ENCODE results near the gene FAM234B. TPM values are rescaled to one million over a fixed set of nuclear protein-coding genes. Genes with fewer than 3 reads are reported as not detected.

Gene FAM234B
- total RNA-seq, 2 donors from 2014 or later = 20.8 to 32.0 TPM

DNA sequence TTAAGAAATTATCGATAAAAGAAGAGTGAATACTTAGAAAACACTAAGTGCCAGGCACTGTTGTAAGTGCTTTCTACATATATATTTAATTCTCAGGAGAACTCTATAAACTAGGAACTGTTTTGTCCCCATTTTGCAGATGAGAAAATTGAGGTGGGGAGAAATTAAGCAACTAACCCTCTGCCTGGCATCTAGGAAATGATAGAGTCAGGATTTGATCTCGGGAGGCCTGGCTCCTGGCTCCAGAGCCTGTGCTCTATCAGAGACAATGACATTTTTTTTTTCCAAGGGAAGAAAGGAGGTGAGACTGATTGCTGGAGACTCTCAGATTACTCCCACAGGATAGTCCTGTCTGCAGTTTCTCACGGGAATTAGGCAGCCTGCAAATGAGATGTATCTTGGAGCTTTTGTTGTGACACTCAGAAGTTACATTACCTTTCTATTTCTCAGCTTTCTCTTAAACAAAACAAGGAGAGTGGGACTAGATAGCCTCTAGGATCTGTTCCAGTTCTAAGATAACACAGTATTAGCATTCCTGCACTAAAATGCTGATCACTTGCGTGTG, 1.4 kb upstream of the FAM234B start:
- Mint-ChIP-seq H3K9me3 (no peaks in the 10 kb centered on the region), H3K4me3 (no peak overlapping the region)

GRCh38 chr12:13044906-13045299, 722 bp downstream of the FAM234B start:
- 14 to 22% methylated on average over 3 to 5 of the region's 5 CpGs for WGBS, 2 experiments (ENCODE audit: insufficient coverage in 1 of 2, insufficient read length in 1 of 2)
- peaks cover 5% of the 10 kb centered on the region for H3K36me3 Mint-ChIP-seq (ENCODE audit: low read depth)
- peak overlapping the region; percentile 67 for H3K4me3 Mint-ChIP-seq
- Histone ChIP-seq H3K4me1 (ENCODE audit: control insufficient read depth, insufficient read depth, low read length) (no peaks in the 10 kb centered on the region), H3K27ac (ENCODE audit: low read depth, low read length) (no peak overlapping the region), H3K9me3 (ENCODE audit: control insufficient read depth, low read length) (peaks cover 17% of the 10 kb centered on the region), H3K36me3 (ENCODE audit: control insufficient read depth, insufficient read depth, low read length) (no peaks in the 10 kb centered on the region), H3K9ac (ENCODE audit: extremely low read depth, low read length, poor library complexity, severe bottlenecking) (no peak overlapping the region), H3K27me3 (ENCODE audit: control insufficient read depth, insufficient read depth, low read length, poor library complexity, severe bottlenecking) (peaks cover 16% of the 10 kb centered on the region), H3K4me3 (ENCODE audit: low read length) (peak overlapping the region; percentile 77)
- no peak overlapping the region for H3K27ac Mint-ChIP-seq
- H3K9me3 Mint-ChIP-seq = peaks cover 8% of the 10 kb centered on the region
- DNase-seq = no peak
- TF ChIP-seq, protein P1, sequence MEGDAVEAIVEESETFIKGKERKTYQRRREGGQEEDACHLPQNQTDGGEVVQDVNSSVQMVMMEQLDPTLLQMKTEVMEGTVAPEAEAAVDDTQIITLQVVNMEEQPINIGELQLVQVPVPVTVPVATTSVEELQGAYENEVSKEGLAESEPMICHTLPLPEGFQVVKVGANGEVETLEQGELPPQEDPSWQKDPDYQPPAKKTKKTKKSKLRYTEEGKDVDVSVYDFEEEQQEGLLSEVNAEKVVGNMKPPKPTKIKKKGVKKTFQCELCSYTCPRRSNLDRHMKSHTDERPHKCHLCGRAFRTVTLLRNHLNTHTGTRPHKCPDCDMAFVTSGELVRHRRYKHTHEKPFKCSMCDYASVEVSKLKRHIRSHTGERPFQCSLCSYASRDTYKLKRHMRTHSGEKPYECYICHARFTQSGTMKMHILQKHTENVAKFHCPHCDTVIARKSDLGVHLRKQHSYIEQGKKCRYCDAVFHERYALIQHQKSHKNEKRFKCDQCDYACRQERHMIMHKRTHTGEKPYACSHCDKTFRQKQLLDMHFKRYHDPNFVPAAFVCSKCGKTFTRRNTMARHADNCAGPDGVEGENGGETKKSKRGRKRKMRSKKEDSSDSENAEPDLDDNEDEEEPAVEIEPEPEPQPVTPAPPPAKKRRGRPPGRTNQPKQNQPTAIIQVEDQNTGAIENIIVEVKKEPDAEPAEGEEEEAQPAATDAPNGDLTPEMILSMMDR (conservative IDR thresholded peaks at IDR 0.05) = no peak
- peaks cover 19% of the 10 kb centered on the region for H3K4me1 Mint-ChIP-seq
- peaks cover 37% of the 10 kb centered on the region for H3K27me3 Mint-ChIP-seq (ENCODE audit: insufficient read depth)

More for the DNA sequence above, 1.4 kb upstream of the FAM234B start:
- no peak for DNase-seq
- no peak overlapping the region for H3K9ac ChIP-seq (ENCODE audit: extremely low read depth, low read length, poor library complexity, severe bottlenecking)
- no peaks in the 10 kb centered on the region for H3K9me3 ChIP-seq (ENCODE audit: control insufficient read depth, low read length)
- H3K36me3 Mint-ChIP-seq (ENCODE audit: low read depth) = no peaks in the 10 kb centered on the region
- H3K27ac ChIP-seq (ENCODE audit: low read depth, low read length) = no peak overlapping the region
- peaks cover 15% of the 10 kb centered on the region for H3K4me1 Mint-ChIP-seq
- H3K27ac Mint-ChIP-seq = no peak overlapping the region
- 69 to 80% methylated on average over 3 of the region's 4 CpGs for WGBS, 2 experiments (ENCODE audit: insufficient coverage in 1 of 2, insufficient read length in 1 of 2)
- TF ChIP-seq, protein P1 (conservative IDR thresholded peaks at IDR 0.05) = no peak
- peaks cover 37% of the 10 kb centered on the region for H3K27me3 Mint-ChIP-seq (ENCODE audit: insufficient read depth)
- H3K36me3 ChIP-seq (ENCODE audit: control insufficient read depth, insufficient read depth, low read length) = no peaks in the 10 kb centered on the region
- H3K4me1 ChIP-seq (ENCODE audit: control insufficient read depth, insufficient read depth, low read length) = no peaks in the 10 kb centered on the region
- H3K4me3 ChIP-seq (ENCODE audit: low read length) = no peak overlapping the region
- H3K27me3 ChIP-seq (ENCODE audit: control insufficient read depth, insufficient read depth, low read length, poor library complexity, severe bottlenecking) = peaks cover 16% of the 10 kb centered on the region

GRCh38 chr12:13045816-13046215, 1.6 kb downstream of the FAM234B start:
- Mint-ChIP-seq H3K27ac (no peak overlapping the region), H3K36me3 (ENCODE audit: low read depth) (peaks cover 5% of the 10 kb centered on the region), H3K4me3 (peak overlapping the region; percentile 67), H3K4me1 (peaks cover 22% of the 10 kb centered on the region), H3K9me3 (peaks cover 8% of the 10 kb centered on the region), H3K27me3 (ENCODE audit: insufficient read depth) (peaks cover 35% of the 10 kb centered on the region)
- Histone ChIP-seq H3K4me3 (ENCODE audit: low read length) (no peak overlapping the region), H3K9ac (ENCODE audit: extremely low read depth, low read length, poor library complexity, severe bottlenecking) (no peak overlapping the region), H3K36me3 (ENCODE audit: control insufficient read depth, insufficient read depth, low read length) (no peaks in the 10 kb centered on the region), H3K4me1 (ENCODE audit: control insufficient read depth, insufficient read depth, low read length) (no peaks in the 10 kb centered on the region), H3K9me3 (ENCODE audit: control insufficient read depth, low read length) (peaks cover 18% of the 10 kb centered on the region), H3K27me3 (ENCODE audit: control insufficient read depth, insufficient read depth, low read length, poor library complexity, severe bottlenecking) (peaks cover 13% of the 10 kb centered on the region), H3K27ac (ENCODE audit: low read depth, low read length) (no peak overlapping the region)
- WGBS, 2 experiments (ENCODE audit: insufficient coverage in 1 of 2, insufficient read length in 1 of 2) = 98% methylated on average over 7 of the region's 8 CpGs
- TF ChIP-seq, protein P1 (conservative IDR thresholded peaks at IDR 0.05) = no peak
- no peak for DNase-seq

Data from endodermal cell (in vitro differentiated cells).